Measurements from ENCODE around the gene SLC8A3.

DNA sequence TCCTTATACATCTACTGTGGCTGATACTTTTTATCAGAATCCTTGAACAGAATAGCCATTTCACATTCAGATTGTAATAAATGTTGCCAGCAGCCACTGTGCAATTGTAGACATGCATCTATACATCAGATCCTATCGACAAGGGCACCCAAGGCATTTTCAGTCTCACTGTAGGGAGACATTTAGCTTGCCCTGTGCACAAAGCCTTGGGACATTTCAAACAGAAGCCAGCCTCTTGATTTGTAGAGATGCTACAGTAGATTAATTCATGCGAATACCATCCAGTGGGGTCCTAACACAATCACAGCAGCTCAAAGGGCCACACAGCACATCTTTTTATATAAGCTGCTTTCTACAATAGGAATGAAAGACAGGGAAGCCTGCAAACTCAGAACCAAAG lies 81.4 kb downstream of the SLC8A3 start:
- TF ChIP-seq CREM (IDR thresholded peaks at IDR 0.05; ENCODE audit: low read depth) (no peak), EZH2 (IDR thresholded peaks at IDR 0.05; ENCODE audit: borderline replicate concordance, control insufficient read depth, low read depth, low read length) (no peak), ZNF384 (IDR thresholded peaks at IDR 0.05; ENCODE audit: borderline replicate concordance, low read depth, low read length) (no peak), RCOR1 (conservative IDR thresholded peaks at IDR 0.05; ENCODE audit: low read depth, low read length) (no peak), IKZF1 (conservative IDR thresholded peaks at IDR 0.05) (no peak), PAX5 (IDR thresholded peaks at IDR 0.05; ENCODE audit: borderline replicate concordance, low read depth, low read length) (no peak), CHD1 (IDR thresholded peaks at IDR 0.05; ENCODE audit: low read depth, low read length) (no peak)
- TF ChIP-seq, protein P1, sequence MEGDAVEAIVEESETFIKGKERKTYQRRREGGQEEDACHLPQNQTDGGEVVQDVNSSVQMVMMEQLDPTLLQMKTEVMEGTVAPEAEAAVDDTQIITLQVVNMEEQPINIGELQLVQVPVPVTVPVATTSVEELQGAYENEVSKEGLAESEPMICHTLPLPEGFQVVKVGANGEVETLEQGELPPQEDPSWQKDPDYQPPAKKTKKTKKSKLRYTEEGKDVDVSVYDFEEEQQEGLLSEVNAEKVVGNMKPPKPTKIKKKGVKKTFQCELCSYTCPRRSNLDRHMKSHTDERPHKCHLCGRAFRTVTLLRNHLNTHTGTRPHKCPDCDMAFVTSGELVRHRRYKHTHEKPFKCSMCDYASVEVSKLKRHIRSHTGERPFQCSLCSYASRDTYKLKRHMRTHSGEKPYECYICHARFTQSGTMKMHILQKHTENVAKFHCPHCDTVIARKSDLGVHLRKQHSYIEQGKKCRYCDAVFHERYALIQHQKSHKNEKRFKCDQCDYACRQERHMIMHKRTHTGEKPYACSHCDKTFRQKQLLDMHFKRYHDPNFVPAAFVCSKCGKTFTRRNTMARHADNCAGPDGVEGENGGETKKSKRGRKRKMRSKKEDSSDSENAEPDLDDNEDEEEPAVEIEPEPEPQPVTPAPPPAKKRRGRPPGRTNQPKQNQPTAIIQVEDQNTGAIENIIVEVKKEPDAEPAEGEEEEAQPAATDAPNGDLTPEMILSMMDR (IDR thresholded peaks at IDR 0.05 in 2 of 3, conservative IDR thresholded peaks at IDR 0.05 in 1 of 3; ENCODE audit: control insufficient read depth in 2 of 3, extremely low read depth in 1 of 3, insufficient read depth in 1 of 3, low read depth in 3 of 3, low read length in 3 of 3), result no peak
